Measurements from ENCODE around the gene SEC14L3.

SEC14L3 gene

DNA sequence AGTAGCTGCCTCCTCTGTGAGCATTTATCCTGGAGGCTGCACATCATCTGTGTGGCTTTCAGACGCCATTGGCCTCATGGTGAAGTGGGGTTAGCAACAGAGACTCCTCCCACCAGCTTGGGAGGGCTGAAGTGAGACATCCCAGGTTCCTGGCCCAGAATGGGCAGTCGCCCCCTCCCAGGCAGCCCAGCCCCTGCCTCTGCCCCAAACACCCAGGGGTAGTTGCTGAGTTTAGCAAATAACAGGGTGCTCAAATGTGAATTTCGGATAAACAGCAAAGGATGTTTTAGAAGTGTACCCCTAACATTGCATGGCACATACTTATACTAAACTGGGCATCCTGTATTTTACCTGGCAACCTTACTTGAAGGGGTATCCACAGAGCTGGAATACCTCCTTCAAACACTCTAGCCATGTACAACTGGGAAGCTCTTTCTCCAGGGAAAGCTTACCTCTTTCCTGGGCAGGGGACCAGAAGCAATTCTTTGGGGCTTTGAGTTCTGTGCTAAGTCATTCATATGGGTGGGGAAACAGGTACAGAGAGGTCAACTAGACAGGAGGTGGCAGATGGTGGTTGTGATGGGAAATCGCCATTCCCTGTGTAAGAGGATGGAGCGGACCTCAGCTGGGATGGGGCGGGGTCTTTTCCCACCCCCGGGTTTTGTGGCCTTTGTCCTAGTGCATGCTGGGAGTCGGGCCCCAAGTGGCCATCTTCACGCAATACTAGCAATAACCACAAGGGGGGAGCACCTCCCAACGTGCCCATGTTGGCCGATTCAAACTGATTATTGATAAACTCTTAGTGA, 27.0 kb downstream of the SEC14L3 start:
- DNase-seq (ENCODE audit: low read depth in 2 of 2) = peak in 1 of 2 donors; percentile 23

DNA sequence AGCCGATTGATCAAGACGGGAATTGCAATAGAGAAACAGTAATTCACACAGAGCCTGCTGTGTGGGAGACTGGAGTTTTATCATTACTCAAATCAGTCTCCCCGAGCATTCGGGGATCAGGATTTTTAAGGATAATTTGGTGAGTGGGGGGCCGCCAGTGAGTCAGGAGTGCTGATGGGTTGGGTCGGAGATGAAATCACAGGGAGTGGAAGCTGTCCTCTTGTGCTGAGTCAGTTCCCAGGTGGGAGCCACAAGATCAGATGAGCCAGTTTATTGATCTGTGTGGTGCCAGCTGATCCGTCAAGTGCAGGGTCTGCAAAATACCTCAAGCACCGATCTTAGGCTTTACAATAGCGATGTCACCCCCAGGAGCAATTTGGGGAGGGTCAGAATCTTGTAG, 30.7 kb downstream of the SEC14L3 start:
- no peak for DNase-seq (ENCODE audit: low read depth in 2 of 2)

DNA sequence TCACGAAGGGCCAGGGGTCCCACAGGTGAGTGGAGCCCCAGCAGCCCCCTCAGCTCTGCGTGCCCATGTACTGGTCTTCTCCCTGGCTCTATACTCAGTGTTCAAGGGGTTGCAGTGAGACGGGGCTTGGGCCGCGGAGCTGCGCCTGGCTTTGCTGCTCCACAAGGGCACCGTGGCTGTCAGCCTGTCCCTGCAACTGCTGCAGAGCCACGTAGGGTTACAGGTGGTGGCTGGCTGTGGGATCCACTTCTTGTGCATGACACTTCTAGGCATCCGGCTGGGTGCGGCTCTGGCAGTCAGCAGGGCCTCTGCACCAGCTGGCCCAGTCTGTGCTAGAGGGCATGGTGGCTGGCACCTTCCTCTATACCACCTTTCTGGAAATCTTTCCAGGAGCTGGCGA, 32.0 kb downstream of the SEC14L3 start:
- no peak for DNase-seq (ENCODE audit: low read depth in 2 of 2)

DNA sequence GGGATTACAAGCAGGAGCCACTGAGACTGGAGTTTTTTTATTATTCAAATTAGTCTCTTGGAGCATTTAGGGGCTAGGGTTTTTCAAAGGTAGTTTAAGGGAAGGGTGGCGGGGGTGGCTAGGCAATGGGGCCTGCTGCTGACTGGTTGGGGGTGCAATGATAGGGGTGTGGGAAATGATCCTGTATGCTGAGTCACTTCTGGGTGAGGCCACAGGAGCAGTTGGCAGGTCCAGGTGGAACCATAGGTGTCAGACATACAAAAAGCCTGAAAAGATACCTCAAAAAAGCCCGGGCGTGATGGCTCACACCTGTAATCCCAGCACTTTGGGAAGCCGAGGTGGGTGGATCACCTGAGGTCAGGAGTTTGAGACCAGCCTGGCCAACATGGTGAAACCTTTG, 32.6 kb downstream of the SEC14L3 start:
- DNase-seq (ENCODE audit: low read depth in 2 of 2) = no peak

DNA sequence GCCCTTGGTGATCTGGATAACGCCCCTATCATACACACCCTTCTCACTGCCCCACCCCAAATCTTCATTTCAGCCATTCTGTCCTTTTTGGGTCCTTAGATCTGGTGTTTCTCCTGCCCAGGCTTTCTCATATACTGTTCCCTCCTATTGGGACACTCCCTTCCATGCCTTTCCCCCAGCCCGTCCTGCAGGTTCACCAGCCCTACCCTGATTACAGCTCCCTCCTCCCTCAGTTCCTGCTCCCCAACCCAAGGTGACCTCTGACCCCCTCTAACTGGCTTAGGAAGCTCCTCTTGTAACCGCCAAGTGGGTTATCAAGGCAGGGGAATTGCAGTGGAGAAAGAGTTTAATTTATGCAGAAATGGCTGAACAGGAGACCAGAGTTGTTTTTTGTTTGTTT, 33.3 kb downstream of the SEC14L3 start:
- DNase-seq (ENCODE audit: low read depth in 2 of 2) = no peak

DNA sequence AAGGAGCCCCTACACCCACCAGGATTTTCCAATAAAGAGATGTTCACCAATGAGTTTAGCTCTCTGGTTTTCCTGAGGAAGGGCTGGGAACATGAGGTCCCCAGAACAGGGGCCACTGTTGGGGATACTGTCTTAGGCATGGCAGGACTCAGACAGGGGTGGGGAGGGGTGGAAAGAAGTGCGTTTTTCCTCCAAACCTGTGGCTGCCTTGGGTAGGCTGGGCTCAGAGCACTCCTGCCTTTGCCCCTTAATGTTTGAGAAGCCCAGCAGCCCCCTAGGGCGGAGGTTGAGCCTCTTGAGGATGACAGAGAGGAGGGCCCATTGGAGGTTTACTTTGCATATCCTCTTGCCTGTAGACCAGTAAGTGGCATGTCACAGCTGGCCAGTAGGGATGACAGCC, 35.6 kb downstream of the SEC14L3 start:
- DNase-seq (ENCODE audit: low read depth in 2 of 2) = no peak

DNA sequence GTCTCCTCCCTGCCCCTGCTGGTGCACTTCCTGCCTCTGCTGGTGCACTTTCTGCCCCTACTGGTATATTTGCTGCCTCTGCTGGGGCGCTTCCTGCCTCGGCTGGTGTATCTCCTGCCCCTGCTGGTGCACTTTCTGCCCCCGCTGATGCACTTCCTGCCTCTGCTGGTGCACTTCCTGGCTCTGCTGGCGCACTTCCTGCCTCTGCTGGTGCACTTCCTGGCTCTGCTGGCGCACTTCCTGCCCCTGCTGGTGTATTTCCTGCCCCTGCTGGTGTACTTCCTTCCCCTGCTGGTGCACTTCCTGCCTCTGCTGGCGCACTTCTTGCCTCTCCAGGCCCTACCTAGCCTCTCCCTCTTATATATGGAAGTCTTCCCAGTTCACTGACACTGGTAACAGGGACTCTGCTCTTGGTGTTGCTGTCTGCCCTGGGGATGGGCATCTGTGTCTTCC, 36.1 kb downstream of the SEC14L3 start:
- peak; percentile 51 to 61 for DNase-seq (ENCODE audit: low read depth in 2 of 2)

DNA sequence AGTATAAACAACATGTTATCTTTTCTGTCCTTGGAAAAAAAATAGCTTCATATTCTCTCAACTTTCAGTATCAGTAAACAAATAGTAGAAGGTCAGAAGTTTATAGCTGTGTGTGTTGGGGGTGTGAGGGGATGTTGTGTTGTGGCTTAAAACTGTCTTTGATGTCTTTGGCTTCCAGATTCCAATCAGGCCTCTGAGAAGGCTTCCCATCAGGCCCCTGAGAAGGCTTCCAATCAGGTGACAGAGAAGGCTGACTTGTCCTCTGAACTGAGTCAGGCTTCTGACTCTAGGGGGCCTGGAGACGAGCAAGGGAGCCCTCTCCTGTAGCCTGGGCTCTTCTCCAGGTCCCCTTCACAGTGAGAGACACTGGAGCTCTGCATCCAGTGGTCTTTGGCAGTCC, 37.0 kb downstream of the SEC14L3 start:
- no peak for DNase-seq (ENCODE audit: low read depth in 2 of 2)

DNA sequence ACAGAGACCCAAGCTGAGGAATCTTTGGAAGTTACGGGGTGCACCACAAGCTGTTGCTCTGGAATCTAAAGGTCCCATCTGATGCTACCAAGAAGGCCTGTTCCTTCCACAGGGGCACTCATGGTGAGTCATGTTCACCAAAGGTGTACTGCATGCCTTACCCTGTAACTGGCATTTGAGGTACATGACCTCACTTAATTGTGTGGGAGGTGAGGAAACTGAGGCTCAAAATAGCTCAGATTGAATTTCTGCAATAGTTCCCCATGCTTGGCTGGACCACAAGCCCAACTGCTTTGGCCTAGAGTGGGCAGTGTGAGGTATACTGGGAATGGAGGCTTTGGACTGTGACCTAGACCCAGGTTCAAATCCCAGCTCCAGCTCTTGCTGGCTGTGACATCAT, 38.0 kb downstream of the SEC14L3 start:
- no peak for DNase-seq (ENCODE audit: low read depth in 2 of 2)

DNA sequence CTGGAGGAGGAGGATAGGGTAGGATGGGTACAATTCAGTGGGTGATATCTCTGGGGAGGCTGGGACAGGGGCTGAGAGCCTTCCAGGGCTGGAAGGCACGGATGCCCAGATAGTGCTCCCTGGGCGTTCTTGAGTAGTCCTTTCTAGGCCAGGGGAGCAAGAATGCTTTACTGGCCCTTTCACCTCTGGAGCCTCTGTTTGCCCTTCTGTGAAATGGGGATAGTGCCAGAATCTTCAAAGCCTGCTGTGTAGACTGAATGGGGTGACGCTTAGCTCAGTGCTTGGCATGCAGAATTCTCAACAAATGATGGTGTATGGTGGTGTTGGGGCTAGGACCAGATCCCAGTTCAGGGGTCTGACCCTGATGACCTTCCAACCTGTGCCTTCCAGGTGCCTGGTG, 38.6 kb downstream of the SEC14L3 start:
- DNase-seq (ENCODE audit: low read depth in 2 of 2) = no peak

DNA sequence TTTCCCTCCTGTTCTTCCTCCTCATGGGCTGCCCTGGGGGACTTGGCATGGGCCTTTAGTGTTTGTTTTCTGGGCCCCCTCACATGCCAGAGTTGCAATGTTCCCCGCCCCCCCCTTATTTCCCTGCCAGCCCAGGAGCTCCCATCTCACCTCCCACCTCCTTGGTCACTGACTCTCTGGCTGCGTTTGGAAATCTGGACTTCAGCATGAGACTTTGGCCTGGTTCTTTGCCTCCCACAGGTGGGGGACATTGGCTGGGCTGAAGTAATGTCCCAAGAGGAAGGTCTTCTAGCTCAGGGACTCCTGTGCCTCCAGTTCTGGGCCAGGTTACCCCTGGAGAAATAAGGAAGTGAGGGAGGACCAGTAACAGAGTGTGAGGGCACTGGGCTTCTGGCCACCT, 39.3 kb downstream of the SEC14L3 start:
- no peak for DNase-seq (ENCODE audit: low read depth in 2 of 2)

DNA sequence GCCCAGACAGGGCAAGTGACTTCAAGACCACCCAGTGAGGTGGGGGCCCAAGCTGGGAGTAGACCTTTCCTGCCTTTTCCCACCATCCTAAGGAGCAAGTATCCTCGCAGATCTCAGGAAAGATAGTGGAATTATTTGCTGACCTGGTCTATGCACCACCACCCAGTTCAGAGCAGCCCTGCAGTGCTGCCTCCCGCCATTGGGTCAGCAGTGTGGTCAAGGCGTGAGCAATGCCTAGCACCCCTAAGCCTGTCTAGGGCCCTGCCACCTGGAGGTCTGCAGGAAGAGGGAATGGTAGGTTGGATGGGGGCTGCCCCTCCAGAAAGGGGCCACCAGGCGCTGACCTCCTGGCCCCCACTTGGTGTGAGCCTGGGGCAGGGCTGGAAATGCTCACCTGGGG, 39.7 kb downstream of the SEC14L3 start:
- no peak for DNase-seq (ENCODE audit: low read depth in 2 of 2)

DNA sequence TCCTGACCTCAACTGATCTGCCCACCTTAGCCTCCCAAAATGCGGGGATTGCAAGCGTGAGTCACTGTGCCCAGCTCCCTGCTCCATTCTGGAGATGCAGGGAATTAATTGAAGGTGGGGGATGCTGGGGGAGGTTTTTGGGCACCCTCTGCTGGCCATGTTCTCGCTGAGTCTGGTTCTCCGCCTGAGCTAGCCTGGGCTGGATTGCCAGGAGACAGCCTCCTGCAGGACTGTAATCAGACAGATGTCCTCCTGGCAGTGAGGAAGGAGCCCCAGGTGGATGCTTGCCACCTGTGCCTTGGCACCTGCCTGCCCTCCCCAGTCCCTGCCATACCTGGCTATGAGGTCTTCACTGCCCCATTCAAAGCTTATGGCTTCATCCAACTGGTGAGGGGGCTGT, 40.9 kb downstream of the SEC14L3 start:
- no peak for DNase-seq (ENCODE audit: low read depth in 2 of 2)

DNA sequence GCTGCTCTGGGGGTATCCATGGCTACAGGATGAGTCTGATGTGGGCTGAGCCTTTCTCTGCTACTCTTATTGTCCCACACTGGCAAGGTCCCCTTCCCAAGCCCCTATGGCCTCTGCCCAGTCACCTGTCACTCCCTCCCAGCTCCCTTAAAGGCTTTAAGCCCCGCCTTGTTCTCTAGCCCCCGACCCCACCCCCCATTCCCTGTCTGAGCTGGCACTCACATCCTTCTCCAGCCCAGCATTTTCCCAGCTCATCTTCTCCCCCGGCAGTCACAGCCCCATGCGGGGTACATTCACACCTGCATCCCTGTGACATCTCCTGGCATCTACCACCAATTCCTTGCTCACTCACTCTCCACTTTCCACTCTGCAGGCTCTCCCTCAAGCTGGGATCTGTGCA, 41.9 kb downstream of the SEC14L3 start:
- no peak for DNase-seq (ENCODE audit: low read depth in 2 of 2)

DNA sequence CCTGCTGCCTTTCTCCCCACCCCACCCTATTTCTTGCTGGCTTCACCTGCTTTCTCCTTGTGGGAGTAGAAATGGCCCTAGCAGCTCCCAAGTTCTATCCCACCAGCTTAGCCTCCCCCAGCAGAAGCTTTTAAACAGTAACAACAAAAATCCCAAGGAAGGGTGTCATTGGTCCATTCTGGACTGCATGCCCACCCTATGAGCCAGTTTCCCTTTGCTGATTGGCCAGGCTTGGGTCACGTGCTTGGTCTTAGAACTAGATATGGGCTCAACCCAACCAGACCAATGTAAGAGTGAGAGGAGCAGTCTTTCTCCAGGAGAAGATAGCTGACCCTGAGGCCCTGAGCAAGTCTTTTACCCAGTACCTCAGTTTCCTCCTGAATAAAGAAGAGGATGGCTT, 43.9 kb downstream of the SEC14L3 start:
- DNase-seq (ENCODE audit: low read depth in 2 of 2) = no peak

DNA sequence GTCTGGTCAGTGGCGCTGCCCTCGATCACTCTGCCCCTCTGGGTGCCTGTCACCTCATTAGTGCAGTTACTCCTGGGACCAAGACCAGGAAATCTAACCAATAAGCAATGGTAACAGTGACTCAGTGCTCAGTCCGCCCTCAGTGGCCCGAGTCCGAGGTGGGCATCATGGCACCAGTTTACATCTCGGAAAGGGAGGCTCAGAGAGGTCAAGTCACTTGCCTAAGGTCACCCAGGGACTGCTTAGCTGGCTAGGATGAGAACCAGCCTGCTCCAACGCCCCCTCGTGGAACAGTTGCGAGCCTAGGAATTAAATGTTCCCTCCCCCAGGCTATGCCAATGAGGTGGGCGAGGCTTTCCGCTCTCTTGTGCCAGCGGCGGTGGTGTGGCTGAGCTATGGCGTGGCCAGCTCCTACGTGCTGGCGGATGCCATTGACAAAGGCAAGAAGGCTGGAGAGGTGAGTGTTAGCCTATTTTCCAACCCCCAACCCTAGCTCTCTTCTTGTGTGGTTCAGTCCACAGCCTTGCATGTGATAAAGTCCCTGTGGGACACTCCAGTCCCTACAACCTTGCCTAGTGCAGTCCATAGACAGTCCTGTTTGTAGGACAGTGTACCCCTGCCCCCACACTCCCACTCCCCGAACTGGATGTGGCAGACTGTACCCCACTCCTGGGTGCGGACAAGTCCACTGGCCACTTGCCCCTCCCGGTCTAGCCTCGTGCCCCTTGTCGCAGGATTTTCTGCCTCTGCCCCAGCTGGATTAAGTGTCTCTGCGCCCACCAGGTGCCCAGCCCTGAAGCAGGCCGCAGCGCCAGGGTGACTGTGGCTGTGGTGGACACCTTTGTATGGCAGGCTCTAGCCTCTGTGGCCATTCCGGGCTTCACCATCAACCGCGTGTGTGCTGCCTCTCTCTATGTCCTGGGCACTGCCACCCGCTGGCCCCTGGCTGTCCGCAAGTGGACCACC, 45.1 kb downstream of the SEC14L3 start:
- DNase-seq (ENCODE audit: low read depth in 2 of 2) = peak; percentile 60 to 77

DNA sequence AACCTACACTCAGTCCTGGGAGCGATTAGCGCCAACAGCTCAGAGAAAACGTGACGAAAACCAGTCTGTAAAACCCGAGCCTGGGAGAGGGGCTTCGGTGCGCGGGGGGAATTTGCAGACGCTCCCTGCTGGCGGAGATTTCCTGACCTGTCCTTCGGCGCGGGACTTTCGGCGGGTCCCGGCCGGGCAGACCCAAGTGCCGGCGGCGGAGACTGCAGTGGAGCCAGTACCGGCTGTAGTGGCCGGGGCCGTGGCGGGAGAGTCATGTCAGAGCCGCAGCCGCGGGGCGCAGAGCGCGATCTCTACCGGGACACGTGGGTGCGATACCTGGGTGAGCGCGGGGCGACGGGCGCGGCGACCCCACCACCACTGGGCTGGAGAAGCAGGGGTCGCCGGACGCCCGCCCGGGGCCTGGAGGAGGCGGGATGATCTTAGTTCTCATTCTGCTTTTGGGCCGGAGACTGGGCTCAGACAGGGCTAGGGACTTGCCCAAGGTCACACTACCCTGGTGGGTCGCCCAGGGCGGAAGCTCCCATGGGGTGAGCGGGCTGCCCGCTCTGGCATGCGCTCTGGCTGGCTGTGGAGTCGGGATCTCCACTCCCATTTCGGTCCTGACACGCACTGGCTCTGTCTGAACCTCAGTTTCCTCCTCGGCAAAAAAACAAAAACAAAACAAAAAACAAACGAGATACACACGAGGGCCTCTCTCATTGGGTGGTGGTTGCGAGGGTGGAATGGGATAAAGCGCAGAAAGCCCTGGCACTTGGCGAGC, 46.0 kb downstream of the SEC14L3 start, which contains the start of gene MTFP1:
TSS of gene MTFP1 (plus strand) at position 153 of the 772 bp plus-strand sequence. CDS start at position 265, 112 bp downstream.
- DNase-seq (ENCODE audit: low read depth in 2 of 2) = peak in 1 of 2 donors; percentile 30

DNA sequence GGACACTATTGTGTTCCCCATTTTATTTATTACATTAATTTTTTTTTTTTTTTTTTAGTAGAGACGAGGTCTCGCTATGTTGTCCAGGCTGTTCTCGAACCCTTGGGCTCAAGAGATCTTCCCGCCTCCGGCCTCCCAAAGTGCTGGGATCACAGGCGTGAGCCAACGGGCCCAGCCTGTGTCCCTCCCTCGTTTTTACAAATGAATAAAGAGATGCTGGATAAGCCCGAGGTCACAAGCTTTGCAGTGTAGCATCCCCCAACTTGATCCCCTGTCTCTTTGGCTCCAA, 46.5 kb downstream of the SEC14L3 start:
- no peak for DNase-seq (ENCODE audit: low read depth in 2 of 2)

DNA sequence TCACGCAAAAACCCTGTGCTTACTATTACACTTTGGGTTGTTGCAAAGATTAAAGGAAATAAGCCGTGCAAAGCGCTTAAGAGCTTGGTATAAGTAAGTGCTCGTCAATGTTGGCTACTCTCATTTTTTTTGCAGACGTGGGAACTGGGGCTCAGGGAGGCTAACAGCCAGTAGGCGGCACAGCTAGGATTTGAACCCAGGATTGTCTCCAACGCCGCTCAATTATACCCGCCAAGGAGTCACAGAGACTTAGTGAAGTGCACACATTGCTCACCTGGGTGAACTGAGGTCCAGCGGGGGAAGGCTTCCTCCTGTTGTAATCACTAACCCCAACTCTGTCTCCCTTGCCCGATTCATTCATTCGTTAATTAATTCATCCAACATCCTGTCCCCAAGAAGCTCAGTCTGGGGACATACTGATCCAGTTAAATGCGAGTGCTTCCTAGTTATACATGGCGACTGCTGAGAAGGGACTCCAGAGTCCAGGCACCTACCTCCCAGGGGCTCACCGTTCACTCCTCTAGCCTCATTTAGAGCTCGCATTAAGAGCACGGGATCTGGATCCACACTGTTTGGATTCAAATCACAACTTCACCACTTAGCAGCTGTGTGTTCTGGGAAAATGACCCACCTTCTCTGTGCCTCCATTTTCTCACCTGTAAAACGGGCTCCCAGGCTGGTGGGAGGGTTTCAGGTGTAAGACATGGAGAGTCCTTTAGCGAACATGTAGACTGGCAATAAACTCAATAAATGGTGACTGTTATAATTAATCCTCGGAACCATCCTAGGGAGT, 47.1 kb downstream of the SEC14L3 start:
- no peak for DNase-seq (ENCODE audit: low read depth in 2 of 2)

DNA sequence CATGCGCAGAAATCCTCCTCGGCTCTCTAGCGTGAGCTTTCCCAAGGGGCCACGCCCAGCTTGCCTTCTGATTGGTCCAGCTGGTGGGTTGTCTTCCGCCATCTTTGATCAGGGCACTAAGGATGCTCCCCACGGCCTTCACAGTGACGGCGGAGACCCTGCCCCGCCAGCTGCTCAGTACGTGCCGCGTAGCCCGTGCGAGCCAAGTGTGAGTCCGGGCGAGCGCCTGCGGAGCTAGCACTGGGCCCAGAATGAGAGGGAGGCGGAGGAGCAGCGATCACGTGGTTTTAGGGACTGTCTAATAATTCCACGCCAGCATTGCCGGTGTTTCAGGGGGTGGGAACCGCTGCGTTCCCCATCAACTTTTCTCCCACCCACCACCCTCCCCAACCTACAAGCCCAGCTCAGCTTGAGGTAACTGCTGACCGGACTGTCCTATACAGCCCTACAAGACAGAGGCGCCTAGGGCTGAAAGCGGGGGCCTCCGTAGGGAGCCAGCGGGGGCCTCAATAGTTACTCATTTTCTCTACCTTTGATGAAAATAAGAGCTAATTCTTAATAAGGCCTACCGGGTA, 47.8 kb downstream of the SEC14L3 start:
- peak; percentile 94 to 96 for DNase-seq (ENCODE audit: low read depth in 2 of 2)
